Type B pancreatic cell (in vitro differentiated cells): Measurements from ENCODE around the gene RAB4B. TPM values are rescaled to one million over a fixed set of nuclear protein-coding genes. Genes with fewer than 3 reads are reported as not detected.
A peak's percentile ranks its signal among the peaks of the same experiment; 100 is the strongest.
"Not testable (repeated sequence)": the region's sequence is repeated elsewhere in the genome, so short reads cannot be mapped to it uniquely, and the experiment has no call there.

Experiments
- DNase-seq: peaks from one replicate; pipeline ENCODE4 v3.0.0; 2021; ENCODE audit warnings: mixed read lengths; ENCODE audit not compliant: unreplicated experiment; ENCODE audit errors: extremely low spot score
- H3K27ac Mint-ChIP-seq: 2 replicates; pipeline ENCODE4 v1.8.0; 2021; ENCODE audit warnings: mild to moderate bottlenecking, mixed read lengths
- H3K27me3 Mint-ChIP-seq: 2 replicates; pipeline ENCODE4 v1.8.0; 2021; ENCODE audit warnings: mixed read lengths
- H3K36me3 Mint-ChIP-seq: 2 replicates; pipeline ENCODE4 v1.8.0; 2021; ENCODE audit warnings: mixed read lengths
- H3K4me1 Mint-ChIP-seq: one replicate; pipeline ENCODE4 v1.8.0; 2021; ENCODE audit warnings: mixed read lengths; ENCODE audit not compliant: unreplicated experiment
- H3K4me3 Mint-ChIP-seq: 2 replicates; pipeline ENCODE4 v1.8.0; 2021; ENCODE audit warnings: mild to moderate bottlenecking, mixed read lengths
- H3K9me3 Mint-ChIP-seq: 2 replicates; pipeline ENCODE4 v1.8.0; 2021; ENCODE audit warnings: mixed read lengths
- total RNA-seq: library from RNA; stranded (reverse); gene quantifications from 2 replicates; pipeline ENCODE4 v1.2.1, GENCODE V29; 2021; ENCODE audit warnings: low replicate concordance
- TF ChIP-seq, protein P1 (sequence below): fragments of 200-600 bp; sonication (generic); conservative IDR thresholded peaks from 2 replicates; pipeline ENCODE4 v1.5.0; 2021; ENCODE audit warnings: antibody characterized with exemption, mild to moderate bottlenecking

RAB4B gene
- total RNA-seq, 1 donor from 2014 or later = 10.4 TPM

GRCh38 chr19:40836754-40837429 lies 58.8 kb downstream of the RAB4B start:
- H3K4me3 Mint-ChIP-seq = no peak overlapping the region
- peaks cover 23% of the 10 kb centered on the region for H3K27me3 Mint-ChIP-seq
- TF ChIP-seq, protein P1, sequence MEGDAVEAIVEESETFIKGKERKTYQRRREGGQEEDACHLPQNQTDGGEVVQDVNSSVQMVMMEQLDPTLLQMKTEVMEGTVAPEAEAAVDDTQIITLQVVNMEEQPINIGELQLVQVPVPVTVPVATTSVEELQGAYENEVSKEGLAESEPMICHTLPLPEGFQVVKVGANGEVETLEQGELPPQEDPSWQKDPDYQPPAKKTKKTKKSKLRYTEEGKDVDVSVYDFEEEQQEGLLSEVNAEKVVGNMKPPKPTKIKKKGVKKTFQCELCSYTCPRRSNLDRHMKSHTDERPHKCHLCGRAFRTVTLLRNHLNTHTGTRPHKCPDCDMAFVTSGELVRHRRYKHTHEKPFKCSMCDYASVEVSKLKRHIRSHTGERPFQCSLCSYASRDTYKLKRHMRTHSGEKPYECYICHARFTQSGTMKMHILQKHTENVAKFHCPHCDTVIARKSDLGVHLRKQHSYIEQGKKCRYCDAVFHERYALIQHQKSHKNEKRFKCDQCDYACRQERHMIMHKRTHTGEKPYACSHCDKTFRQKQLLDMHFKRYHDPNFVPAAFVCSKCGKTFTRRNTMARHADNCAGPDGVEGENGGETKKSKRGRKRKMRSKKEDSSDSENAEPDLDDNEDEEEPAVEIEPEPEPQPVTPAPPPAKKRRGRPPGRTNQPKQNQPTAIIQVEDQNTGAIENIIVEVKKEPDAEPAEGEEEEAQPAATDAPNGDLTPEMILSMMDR = no peak
- H3K9me3 Mint-ChIP-seq = no peaks in the 10 kb centered on the region
- peaks cover 3% of the 10 kb centered on the region for H3K4me1 Mint-ChIP-seq
- H3K27ac Mint-ChIP-seq = no peak overlapping the region
- DNase-seq = no peak
- H3K36me3 Mint-ChIP-seq = no peaks in the 10 kb centered on the region

GRCh38 chr19:40838477-40838876 lies 60.4 kb downstream of the RAB4B start:
- H3K36me3 Mint-ChIP-seq, H3K4me1 Mint-ChIP-seq, H3K9me3 Mint-ChIP-seq, DNase-seq, H3K4me3 Mint-ChIP-seq, H3K27ac Mint-ChIP-seq: not testable (repeated sequence)
- peaks cover 30% of the 10 kb centered on the region for H3K27me3 Mint-ChIP-seq

GRCh38 chr19:40842012-40842411 lies 64.0 kb downstream of the RAB4B start:
- peaks cover 60% of the 10 kb centered on the region for H3K27me3 Mint-ChIP-seq
- H3K27ac Mint-ChIP-seq, H3K4me1 Mint-ChIP-seq, DNase-seq, H3K36me3 Mint-ChIP-seq, H3K9me3 Mint-ChIP-seq, H3K4me3 Mint-ChIP-seq: not testable (repeated sequence)

DNA sequence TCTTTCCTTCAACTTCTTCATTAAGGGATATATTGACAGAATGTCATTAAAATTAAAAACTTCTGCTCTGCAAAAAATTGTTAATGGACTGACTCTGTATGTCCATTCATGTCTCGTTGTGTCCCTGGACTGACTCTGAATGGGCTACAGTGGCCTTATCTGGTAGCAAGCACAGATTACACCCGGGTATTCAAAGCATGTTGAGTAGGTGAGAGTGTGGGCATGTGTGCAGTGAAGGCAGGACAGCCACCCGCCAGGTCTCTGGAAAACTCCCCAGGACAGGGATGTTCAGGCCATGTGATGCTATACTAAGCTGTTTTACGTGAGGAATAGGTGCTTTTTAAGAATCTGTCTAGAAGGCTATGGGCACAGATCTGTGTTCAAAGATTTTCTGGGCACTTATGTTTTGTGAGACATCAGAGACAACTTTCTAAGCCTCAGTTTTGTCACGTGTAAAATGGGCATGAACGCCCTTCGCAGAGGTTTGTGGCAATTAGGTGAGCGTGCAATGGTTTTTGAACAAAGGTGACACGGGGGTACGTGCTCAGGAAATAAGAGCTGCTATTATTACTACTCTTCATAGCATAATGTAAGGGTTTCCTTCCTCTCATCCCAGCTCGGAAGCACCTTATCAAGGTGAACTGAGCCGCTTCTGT lies 65.1 kb downstream of the RAB4B start:
- not testable (repeated sequence) for DNase-seq, H3K27ac Mint-ChIP-seq, H3K9me3 Mint-ChIP-seq, H3K4me1 Mint-ChIP-seq, H3K36me3 Mint-ChIP-seq
- Mint-ChIP-seq H3K4me3 (peak overlapping the region; percentile 66), H3K27me3 (peaks cover 71% of the 10 kb centered on the region)

DNA sequence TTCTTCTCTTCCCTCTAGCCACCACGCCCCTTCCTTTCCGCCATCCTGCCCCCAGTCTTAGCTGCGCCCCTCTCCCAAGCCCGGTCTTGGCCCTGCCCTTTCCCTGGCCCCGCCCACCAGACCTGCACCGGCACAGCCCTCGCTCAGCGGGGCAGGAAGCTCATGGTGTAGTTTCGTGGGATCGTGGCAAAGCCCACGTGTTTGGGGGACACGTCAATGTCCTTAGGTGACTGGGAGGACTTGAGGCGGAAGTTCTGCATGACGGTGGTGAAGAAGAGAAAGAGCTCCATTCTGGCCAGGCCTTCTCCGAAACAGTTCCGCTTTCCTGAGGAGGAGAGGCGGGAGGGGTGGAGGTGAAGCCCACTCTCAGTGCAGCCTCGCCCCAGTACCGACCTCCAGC lies 65.6 kb downstream of the RAB4B start:
- Mint-ChIP-seq H3K4me3 (peak overlapping the region; percentile 66), H3K27me3 (peaks cover 76% of the 10 kb centered on the region)
- H3K27ac Mint-ChIP-seq, DNase-seq, H3K4me1 Mint-ChIP-seq, H3K9me3 Mint-ChIP-seq, H3K36me3 Mint-ChIP-seq: not testable (repeated sequence)

Other genes with a start within 250 kb of the RAB4B start
- gene SHKBP1, start 201.4 kb upstream of the RAB4B start, total RNA-seq = 54.6 and 55.4 TPM in 2 replicates
- 31.8 and 145 TPM in 2 replicates for gene LTBP4, start 176.9 kb upstream of the RAB4B start, total RNA-seq
- gene NUMBL, start 87.6 kb upstream of the RAB4B start, total RNA-seq = 16.2 and 28.9 TPM in 2 replicates
- 39.9 and 48.4 TPM in 2 replicates for gene COQ8B, start 61.4 kb upstream of the RAB4B start, total RNA-seq
- 22.4 and 46.1 TPM in 2 replicates for gene ITPKC, start 61.1 kb upstream of the RAB4B start, total RNA-seq
- gene ACTMAP, start 27.8 kb upstream of the RAB4B start, total RNA-seq = 9.6 and 16.0 TPM in 2 replicates
- 79.6 and 130 TPM in 2 replicates for gene SNRPA, start 27.0 kb upstream of the RAB4B start, total RNA-seq
- 1.7 and 3.2 TPM in 2 replicates for gene MIA, start 2.7 kb upstream of the RAB4B start, total RNA-seq
- 83.4 and 83.8 TPM in 2 replicates for gene EGLN2, start 20.9 kb downstream of the RAB4B start, total RNA-seq
- not detected in 2 replicates for gene CYP2A6, start 72.2 kb downstream of the RAB4B start, total RNA-seq
- gene CYP2A7, start 104.0 kb downstream of the RAB4B start, total RNA-seq = not detected in 2 replicates
- 0.53 and 1.2 TPM in 2 replicates for gene CYP2B6, start 213.0 kb downstream of the RAB4B start, total RNA-seq